ENCODE measurements around the gene IFNA6.

IFNA6 gene

GRCh38 chr9:21317956-21318923 lies 32.4 kb downstream of the IFNA6 start:
- no peak for DNase-seq (ENCODE audit: low read depth in 1 of 2, low spot score in 1 of 2)
- H3K4me3 ChIP-seq (replicated peaks; ENCODE audit: insufficient read depth, low read length) = no peak overlapping the region
- H3K27ac ChIP-seq (replicated peaks) = no peak overlapping the region
- H3K27me3 ChIP-seq (ENCODE audit: insufficient read depth, poor library complexity, severe bottlenecking) = no peaks in the 10 kb centered on the region
- TF ChIP-seq REST (IDR thresholded peaks at IDR 0.05; ENCODE audit: insufficient replicate concordance, low read depth) (no peak), GABPA (IDR thresholded peaks at IDR 0.05; ENCODE audit: low read depth) (no peak), CTCF (IDR thresholded peaks at IDR 0.05; ENCODE audit: insufficient read depth, low read length) (peak; percentile 27), SPI1 (IDR thresholded peaks at IDR 0.05; ENCODE audit: borderline replicate concordance, low read depth) (no peak)

- H3K27me3 ChIP-seq (ENCODE audit: insufficient read depth, poor library complexity, severe bottlenecking) = no peaks in the 10 kb centered on the region
- TF ChIP-seq CTCF (IDR thresholded peaks at IDR 0.05; ENCODE audit: insufficient read depth, low read length) = no peak
- no peak for TF ChIP-seq GABPA (IDR thresholded peaks at IDR 0.05; ENCODE audit: low read depth)
- TF ChIP-seq POLR2AphosphoS5 (IDR thresholded peaks at IDR 0.05; ENCODE audit: low read depth) = no peak
- no peak for TF ChIP-seq SPI1 (IDR thresholded peaks at IDR 0.05; ENCODE audit: borderline replicate concordance, low read depth)
- no peak for TF ChIP-seq REST (IDR thresholded peaks at IDR 0.05; ENCODE audit: insufficient replicate concordance, low read depth)
- no peak for DNase-seq (ENCODE audit: low read depth in 1 of 2, low spot score in 1 of 2)
- H3K4me3 ChIP-seq (replicated peaks; ENCODE audit: insufficient read depth, low read length) = no peak overlapping the region
- no peak overlapping the region for H3K27ac ChIP-seq (replicated peaks)
Observed at GRCh38 chr9:21316860-21317259, 33.8 kb downstream of the IFNA6 start.

GRCh38 chr9:21316032-21316842 lies 34.5 kb downstream of the IFNA6 start:
- H3K27ac ChIP-seq (replicated peaks) = no peak overlapping the region
- no peak for TF ChIP-seq POLR2AphosphoS5 (IDR thresholded peaks at IDR 0.05; ENCODE audit: low read depth)
- no peak for TF ChIP-seq REST (IDR thresholded peaks at IDR 0.05; ENCODE audit: insufficient replicate concordance, low read depth)
- no peak for TF ChIP-seq CTCF (IDR thresholded peaks at IDR 0.05; ENCODE audit: insufficient read depth, low read length)
- no peak for TF ChIP-seq SPI1 (IDR thresholded peaks at IDR 0.05; ENCODE audit: borderline replicate concordance, low read depth)
- no peak for TF ChIP-seq GABPA (IDR thresholded peaks at IDR 0.05; ENCODE audit: low read depth)
- DNase-seq (ENCODE audit: low read depth in 1 of 2, low spot score in 1 of 2) = no peak
- no peak overlapping the region for H3K4me3 ChIP-seq (replicated peaks; ENCODE audit: insufficient read depth, low read length)
- H3K27me3 ChIP-seq (ENCODE audit: insufficient read depth, poor library complexity, severe bottlenecking) = no peaks in the 10 kb centered on the region

All from HL-60 (cell line).